Heart left ventricle (tissue), 13 donors: ENCODE data around the gene SYNDIG1.

ENCODE experiments used
- POLR2A ChIP-seq, 2 donors: fragments of 450-650 bp; IDR thresholded peaks; one replicate each; pipeline ENCODE4 v1.6.1; 2017; ENCODE audit warnings: antibody characterized with exemption in 2 of 2, mild to moderate bottlenecking in 2 of 2, moderate library complexity in 2 of 2
- TF ChIP-seq, protein P1 (sequence below), 12 donors: fragments of 200-600 bp; sonication (generic) in 4 of 12; IDR thresholded peaks; one replicate each; pipeline versions ENCODE4 v1.5.0 to v1.8.0; 2018 to 2022; ENCODE audit warnings: antibody characterized with exemption in 12 of 12, mild to moderate bottlenecking in 5 of 12
- donor health status: ischemic (EF 13 %, LVEDD 7.1; RV severe dilation, severe dysfunction).
- donor health status: DM: no; HTN: yes; CAD: no.
- donor health status: DM: no; HTN: no; CAD: no.
- donor health status: ischemic (EF 25% LVEDD 6.9; RV normal size, moderate dysfunction).
- donor health status: ischemic (EF 25% LVEDD 5.7; RV mildly dilated, moderate dysfunction).
- donor health status: ischemic (EF 35%, LVEDD 5.7; RV mildly dilated, moderate dysfunction).
- donor health status: nonischemic (EF 11% LVEDD 7.7; RV severe dilation, severe dysfunction).
- donor health status: DM: yes; HTN: yes; CAD: no.
- donor health status: PGD.
- donor health status: ischemic (EF 29% LVEDD 5.4; RV normal size, mild dysfunction).
- donor health status: nonischemic (EF 23%, LVEDD 6.1; RV moderate dilation, normal function).

DNA sequence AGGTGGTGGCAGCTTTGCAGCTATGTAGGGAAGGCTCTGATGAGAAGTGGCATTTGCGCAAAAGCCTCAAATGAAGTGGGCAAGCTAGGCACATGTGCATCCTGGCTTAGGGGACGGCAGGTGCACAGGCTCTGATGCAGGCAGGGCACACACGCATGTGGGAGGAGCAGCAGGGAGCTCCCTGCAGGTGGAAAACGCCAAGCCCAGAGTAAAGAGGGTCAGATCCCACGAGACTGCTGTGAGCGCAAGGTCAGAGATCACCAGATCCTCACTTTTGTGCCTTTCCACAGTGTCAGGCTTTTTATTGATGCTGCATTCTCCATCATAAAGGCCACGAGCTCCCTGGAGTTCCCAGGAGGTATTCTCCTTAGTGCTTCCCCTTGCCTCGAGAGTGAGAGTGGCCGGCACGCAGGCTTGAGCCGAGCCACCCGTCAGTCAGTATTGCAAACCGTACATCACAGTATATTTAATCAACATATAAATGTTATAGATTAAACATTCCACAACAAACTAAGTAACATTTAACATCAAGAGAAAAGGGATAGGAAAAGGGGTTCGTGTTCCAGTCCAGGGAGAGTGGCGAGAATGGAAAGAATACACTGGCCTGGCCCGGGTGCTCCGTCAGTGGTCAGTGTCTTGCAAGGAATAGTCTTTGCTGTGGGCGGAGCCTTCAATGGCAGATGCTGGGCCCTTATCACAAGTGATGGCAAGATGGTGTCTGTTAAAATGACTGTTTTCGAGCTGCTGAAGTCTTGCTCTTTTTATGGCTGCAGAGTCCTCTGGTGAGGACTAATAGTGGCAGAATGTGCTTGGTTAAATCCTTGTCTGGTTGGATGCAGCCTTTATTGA, 109.4 kb downstream of the SYNDIG1 start:
- TF ChIP-seq, protein P1, sequence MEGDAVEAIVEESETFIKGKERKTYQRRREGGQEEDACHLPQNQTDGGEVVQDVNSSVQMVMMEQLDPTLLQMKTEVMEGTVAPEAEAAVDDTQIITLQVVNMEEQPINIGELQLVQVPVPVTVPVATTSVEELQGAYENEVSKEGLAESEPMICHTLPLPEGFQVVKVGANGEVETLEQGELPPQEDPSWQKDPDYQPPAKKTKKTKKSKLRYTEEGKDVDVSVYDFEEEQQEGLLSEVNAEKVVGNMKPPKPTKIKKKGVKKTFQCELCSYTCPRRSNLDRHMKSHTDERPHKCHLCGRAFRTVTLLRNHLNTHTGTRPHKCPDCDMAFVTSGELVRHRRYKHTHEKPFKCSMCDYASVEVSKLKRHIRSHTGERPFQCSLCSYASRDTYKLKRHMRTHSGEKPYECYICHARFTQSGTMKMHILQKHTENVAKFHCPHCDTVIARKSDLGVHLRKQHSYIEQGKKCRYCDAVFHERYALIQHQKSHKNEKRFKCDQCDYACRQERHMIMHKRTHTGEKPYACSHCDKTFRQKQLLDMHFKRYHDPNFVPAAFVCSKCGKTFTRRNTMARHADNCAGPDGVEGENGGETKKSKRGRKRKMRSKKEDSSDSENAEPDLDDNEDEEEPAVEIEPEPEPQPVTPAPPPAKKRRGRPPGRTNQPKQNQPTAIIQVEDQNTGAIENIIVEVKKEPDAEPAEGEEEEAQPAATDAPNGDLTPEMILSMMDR (IDR thresholded peaks at IDR 0.05), result no peak
- no peak for TF ChIP-seq POLR2A (IDR thresholded peaks at IDR 0.05)
